Stromal cell of bone marrow (primary cell): Measurements from ENCODE around the gene MEX3C.

Experiments
- DNase-seq: peaks from one replicate; pipeline ENCODE4 v3.0.0-alpha.2; 2012; ENCODE audit warnings: low read depth

MEX3C gene

GRCh38 chr18:51153659-51154371 lies 43.7 kb downstream of the MEX3C start:
- no peak for DNase-seq

- DNase-seq, result no peak
Measured at GRCh38 chr18:51151568-51152511, 45.6 kb downstream of the MEX3C start.

- DNase-seq, result no peak
Measured at GRCh38 chr18:51151185-51151567, 46.3 kb downstream of the MEX3C start.

GRCh38 chr18:51150113-51150700 lies 47.3 kb downstream of the MEX3C start:
- no peak for DNase-seq

GRCh38 chr18:51149670-51150069 lies 47.8 kb downstream of the MEX3C start:
- DNase-seq, result no peak

GRCh38 chr18:51146909-51147308 lies 50.6 kb downstream of the MEX3C start:
- no peak for DNase-seq

- no peak for DNase-seq
Measured at GRCh38 chr18:51138936-51139335, 58.5 kb downstream of the MEX3C start.

- no peak for DNase-seq
Measured at GRCh38 chr18:51137891-51138290, 59.6 kb downstream of the MEX3C start.

GRCh38 chr18:51137026-51137729 lies 60.3 kb downstream of the MEX3C start:
- DNase-seq, result no peak

- DNase-seq, result no peak
Measured at GRCh38 chr18:51135795-51136194, 61.7 kb downstream of the MEX3C start.

- no peak for DNase-seq
Measured at GRCh38 chr18:51135364-51135763, 62.1 kb downstream of the MEX3C start.

- DNase-seq, result no peak
Measured at GRCh38 chr18:51134721-51135120, 62.8 kb downstream of the MEX3C start.

GRCh38 chr18:51133580-51134160 lies 63.8 kb downstream of the MEX3C start:
- no peak for DNase-seq

- no peak for DNase-seq
Measured at GRCh38 chr18:51132256-51132935, 65.1 kb downstream of the MEX3C start.

GRCh38 chr18:51128533-51128932 lies 68.9 kb downstream of the MEX3C start:
- DNase-seq, result no peak

- DNase-seq, result no peak
Measured at GRCh38 chr18:51127664-51128063, 69.8 kb downstream of the MEX3C start.

- no peak for DNase-seq
Measured at GRCh38 chr18:51125976-51126375, 71.5 kb downstream of the MEX3C start.
